ENCODE data around the gene SDS.

The SDS gene

DNA sequence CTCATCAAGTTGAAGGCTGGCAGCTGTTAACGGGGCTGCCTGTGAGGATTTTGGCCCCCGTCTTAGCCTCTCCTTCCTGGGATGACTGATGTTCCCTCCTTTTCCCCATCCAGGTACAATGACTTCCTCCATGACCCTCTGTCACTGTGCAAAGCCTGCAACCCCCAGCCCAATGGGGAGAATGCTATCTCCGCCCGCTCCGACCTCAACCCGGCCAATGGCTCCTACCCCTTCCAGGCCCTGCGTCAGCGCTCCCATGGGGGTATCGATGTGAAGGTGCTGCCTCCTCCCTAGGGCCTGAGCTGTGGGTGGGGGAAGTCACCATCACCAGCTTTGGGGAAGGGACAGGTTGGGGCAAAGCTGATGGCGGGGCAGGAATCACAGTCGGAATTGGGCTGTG is 16.1 kb downstream of the SDS start:
- Histone ChIP-seq H3K4me1 (no peaks in the 10 kb centered on the region), H3K4me3 (ENCODE audit: low read depth, low read length) (no peak overlapping the region), H3K27me3 (no peaks in the 10 kb centered on the region), H3K36me3 (peaks cover 12% of the 10 kb centered on the region), H3K9me3 (no peaks in the 10 kb centered on the region)
- no peak for DNase-seq
- TF ChIP-seq, protein P1, sequence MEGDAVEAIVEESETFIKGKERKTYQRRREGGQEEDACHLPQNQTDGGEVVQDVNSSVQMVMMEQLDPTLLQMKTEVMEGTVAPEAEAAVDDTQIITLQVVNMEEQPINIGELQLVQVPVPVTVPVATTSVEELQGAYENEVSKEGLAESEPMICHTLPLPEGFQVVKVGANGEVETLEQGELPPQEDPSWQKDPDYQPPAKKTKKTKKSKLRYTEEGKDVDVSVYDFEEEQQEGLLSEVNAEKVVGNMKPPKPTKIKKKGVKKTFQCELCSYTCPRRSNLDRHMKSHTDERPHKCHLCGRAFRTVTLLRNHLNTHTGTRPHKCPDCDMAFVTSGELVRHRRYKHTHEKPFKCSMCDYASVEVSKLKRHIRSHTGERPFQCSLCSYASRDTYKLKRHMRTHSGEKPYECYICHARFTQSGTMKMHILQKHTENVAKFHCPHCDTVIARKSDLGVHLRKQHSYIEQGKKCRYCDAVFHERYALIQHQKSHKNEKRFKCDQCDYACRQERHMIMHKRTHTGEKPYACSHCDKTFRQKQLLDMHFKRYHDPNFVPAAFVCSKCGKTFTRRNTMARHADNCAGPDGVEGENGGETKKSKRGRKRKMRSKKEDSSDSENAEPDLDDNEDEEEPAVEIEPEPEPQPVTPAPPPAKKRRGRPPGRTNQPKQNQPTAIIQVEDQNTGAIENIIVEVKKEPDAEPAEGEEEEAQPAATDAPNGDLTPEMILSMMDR (IDR thresholded peaks at IDR 0.05; ENCODE audit: low read depth, low read length), result no peak

DNA sequence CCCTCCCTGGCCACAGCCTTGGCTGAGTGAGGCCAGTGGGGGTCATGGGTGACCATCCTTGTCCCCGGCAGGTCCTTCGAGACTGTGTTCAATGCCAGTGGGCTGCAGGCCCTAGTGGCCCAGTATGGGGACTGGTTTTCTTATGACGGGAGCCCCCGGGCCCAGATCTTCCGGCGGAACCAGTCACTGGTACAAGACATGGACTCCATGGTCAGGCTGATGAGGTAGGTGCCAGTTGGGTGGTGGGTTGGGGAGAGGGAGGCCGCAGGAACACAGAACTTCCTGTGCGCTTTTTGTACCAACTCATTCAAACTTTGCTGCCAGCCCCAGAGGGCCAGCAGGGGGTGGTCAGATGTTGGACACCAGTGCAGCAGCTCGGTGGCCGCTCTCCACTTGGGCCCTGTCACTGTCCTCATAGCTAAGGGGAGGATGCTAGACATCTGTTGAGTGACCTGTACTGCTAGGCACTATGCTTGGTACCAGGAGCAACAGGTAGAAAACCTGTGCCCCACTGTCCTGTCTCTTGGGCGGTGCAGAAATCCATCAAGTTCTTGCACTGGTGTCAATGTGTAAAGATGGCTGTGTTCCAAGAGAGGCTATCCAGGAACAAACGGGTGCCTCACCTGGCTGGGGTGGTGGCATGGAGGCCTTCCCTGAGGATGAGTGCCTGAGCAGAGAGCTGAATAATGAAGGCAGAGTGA is 16.7 kb downstream of the SDS start:
- no peak for DNase-seq
- Histone ChIP-seq H3K4me3 (ENCODE audit: low read depth, low read length) (no peak overlapping the region), H3K9me3 (no peaks in the 10 kb centered on the region), H3K4me1 (no peaks in the 10 kb centered on the region), H3K36me3 (peaks cover 12% of the 10 kb centered on the region), H3K27me3 (no peaks in the 10 kb centered on the region)
- TF ChIP-seq, protein P1 (IDR thresholded peaks at IDR 0.05; ENCODE audit: low read depth, low read length), result no peak

DNA sequence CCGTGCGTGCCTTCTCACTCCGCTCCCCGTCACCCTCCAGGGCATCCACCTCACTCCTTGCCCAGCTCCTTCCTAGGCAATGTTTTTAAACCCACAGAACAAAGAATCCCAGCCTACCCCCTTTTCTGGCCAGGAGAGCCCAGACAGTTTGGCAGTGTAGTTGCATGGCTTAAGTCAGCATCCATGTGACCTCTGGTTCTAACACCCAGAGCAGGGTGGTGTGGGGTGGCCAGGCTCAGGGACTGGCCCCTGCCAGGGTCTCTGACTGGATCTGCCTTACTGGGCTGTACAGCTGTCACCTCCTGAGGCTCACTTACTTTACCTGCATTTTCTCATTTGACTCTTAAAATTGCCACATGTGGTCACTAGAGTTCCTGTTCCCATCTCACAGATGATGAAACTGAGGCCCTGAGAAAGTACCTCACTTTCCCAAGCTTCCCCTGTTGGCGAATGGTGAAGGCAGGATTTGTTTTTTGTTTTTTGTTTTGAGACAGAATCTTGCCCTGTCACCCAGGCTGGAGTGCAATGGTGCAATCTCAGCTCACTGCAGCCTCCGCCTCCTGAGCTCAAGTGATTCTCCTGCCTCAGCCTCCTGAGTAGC is 18.3 kb downstream of the SDS start:
- TF ChIP-seq, protein P1 (IDR thresholded peaks at IDR 0.05; ENCODE audit: low read depth, low read length), result no peak
- H3K4me3 ChIP-seq (ENCODE audit: low read depth, low read length), result no peak overlapping the region
- peaks cover 12% of the 10 kb centered on the region for H3K36me3 ChIP-seq
- no peaks in the 10 kb centered on the region for H3K9me3 ChIP-seq
- no peak for DNase-seq
- no peaks in the 10 kb centered on the region for H3K27me3 ChIP-seq
- H3K4me1 ChIP-seq, result no peaks in the 10 kb centered on the region

DNA sequence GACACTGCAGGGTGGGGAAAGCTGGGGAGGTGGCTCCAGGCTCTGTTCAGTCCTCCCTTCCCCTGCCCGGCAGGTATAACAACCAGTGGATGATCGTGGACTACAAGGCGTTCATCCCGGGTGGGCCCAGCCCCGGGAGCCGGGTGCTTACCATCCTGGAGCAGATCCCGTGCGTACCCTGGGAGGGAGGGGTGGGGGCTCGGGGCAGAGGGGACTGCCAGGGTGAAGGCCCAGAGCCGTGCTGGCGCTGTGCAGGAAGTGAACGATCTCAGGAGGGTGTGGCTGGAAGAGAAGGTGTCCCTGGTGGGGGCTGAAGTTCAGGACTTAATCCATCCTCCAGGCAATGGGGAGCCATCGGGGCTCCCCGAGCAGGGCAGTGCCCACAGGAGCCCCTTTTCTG is 18.9 kb downstream of the SDS start:
- TF ChIP-seq, protein P1 (IDR thresholded peaks at IDR 0.05; ENCODE audit: low read depth, low read length), result no peak
- no peak for DNase-seq
- Histone ChIP-seq H3K27me3 (no peaks in the 10 kb centered on the region), H3K36me3 (peaks cover 12% of the 10 kb centered on the region), H3K4me1 (no peaks in the 10 kb centered on the region), H3K9me3 (no peaks in the 10 kb centered on the region), H3K4me3 (ENCODE audit: low read depth, low read length) (no peak overlapping the region)

DNA sequence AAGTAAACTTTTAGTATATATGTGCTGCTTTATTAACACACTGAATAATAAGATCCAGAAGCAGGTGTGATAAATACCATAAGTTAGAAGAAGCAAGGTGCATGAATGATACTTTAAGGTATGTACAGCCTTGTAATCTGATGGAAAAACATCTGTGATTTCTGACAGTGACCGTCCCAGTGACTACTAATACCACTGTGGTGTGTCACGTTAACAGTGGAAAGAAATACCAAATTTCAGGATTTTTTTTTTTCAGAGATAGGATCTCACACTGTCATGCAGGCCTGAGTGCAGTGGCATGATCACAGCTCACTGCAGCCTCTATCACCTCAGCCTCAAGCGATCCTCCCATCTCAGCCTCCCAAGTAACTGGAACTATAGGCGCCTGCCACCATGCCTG is 21.5 kb downstream of the SDS start:
- Histone ChIP-seq H3K36me3 (peaks cover 15% of the 10 kb centered on the region), H3K4me1 (no peaks in the 10 kb centered on the region), H3K9me3 (no peaks in the 10 kb centered on the region), H3K27me3 (no peaks in the 10 kb centered on the region), H3K4me3 (ENCODE audit: low read depth, low read length) (no peak overlapping the region)
- TF ChIP-seq, protein P1 (IDR thresholded peaks at IDR 0.05; ENCODE audit: low read depth, low read length), result no peak
- DNase-seq, result no peak

DNA sequence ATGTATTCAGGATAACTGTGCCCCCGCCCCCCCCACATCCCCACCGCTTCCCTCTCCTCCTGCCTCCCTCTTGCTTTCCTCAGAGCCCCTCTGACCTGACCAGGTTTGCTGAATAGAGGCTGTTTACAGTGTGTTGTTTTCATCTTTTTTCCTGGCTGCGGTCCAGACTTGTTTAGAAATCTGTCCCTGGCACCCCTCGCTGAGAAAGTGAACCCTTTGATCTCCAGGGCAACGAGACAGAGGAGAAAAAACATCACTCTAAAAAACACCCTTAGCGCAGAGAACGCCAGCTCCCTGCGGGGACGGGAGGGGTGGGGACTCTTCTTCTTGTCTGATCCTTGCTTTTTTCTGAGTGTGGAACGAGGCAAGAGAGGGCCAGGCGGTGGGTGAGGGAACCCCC is 22.5 kb downstream of the SDS start:
- Histone ChIP-seq H3K36me3 (peaks cover 13% of the 10 kb centered on the region), H3K4me3 (ENCODE audit: low read depth, low read length) (no peak overlapping the region), H3K9me3 (no peaks in the 10 kb centered on the region), H3K4me1 (no peaks in the 10 kb centered on the region), H3K27me3 (no peaks in the 10 kb centered on the region)
- TF ChIP-seq, protein P1 (IDR thresholded peaks at IDR 0.05; ENCODE audit: low read depth, low read length), result no peak
- DNase-seq, result no peak

Measured in BE2C (cell line).